NCI-H748 (cell line): ENCODE results near the gene VPS11.
"Not testable (repeated sequence)": the region's sequence is repeated elsewhere in the genome, so short reads cannot be mapped to it uniquely, and the experiment has no call there.

ENCODE experiments used
- DNase-seq: peaks from one replicate; lab custom pipeline; 2025; ENCODE audit not compliant: unreplicated experiment; lab: John Stamatoyannopoulos, UW

VPS11 gene

GRCh38 chr11:119067371-119068222 lies at the start of gene VPS11:
Gene VPS11 (plus strand): TSS chr11:119067818. CDS start chr11:119067824, 6 bp downstream.
- peak; percentile 94 for DNase-seq

GRCh38 chr11:119018074-119018938 lies 49.3 kb upstream of the VPS11 start, which contains the start of the genes RPS25 and TRAPPC4:
Gene RPS25 (minus strand): TSS chr11:119018343. CDS start chr11:119018284, 59 bp downstream.
Gene TRAPPC4 (plus strand): TSS chr11:119018766. CDS start chr11:119018796, 30 bp downstream.
- peak; percentile 93 for DNase-seq

DNA sequence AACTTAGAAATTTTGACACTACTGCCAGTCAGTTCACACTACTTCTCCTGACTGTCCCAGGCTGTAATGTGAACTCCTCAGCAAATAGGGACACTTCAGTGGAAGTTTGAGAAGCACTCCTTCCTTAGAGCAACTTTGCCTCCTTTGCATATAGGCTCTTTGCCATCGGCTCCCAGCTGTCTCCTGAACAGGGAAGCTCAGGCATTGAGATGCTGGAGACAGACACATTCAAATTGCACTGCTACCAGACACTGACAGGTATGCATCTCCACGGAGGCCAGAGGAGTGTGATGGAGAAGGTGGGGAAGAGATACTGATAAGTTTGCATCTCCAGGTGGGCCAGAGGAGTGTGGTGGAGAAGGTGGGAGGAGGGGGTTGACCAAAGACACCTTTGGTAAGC lies 47.6 kb upstream of the VPS11 start:
- DNase-seq = no peak

- DNase-seq = no peak
These were observed 46.0 kb upstream of the VPS11 start for GRCh38 chr11:119021631-119022030.

GRCh38 chr11:119023741-119024140 lies 43.9 kb upstream of the VPS11 start:
- no peak for DNase-seq

GRCh38 chr11:119024430-119025098 lies 43.1 kb upstream of the VPS11 start:
- DNase-seq = no peak

GRCh38 chr11:119025099-119025473 lies 42.5 kb upstream of the VPS11 start:
- no peak for DNase-seq

GRCh38 chr11:119025541-119025940 lies 42.1 kb upstream of the VPS11 start:
- no peak for DNase-seq

DNA sequence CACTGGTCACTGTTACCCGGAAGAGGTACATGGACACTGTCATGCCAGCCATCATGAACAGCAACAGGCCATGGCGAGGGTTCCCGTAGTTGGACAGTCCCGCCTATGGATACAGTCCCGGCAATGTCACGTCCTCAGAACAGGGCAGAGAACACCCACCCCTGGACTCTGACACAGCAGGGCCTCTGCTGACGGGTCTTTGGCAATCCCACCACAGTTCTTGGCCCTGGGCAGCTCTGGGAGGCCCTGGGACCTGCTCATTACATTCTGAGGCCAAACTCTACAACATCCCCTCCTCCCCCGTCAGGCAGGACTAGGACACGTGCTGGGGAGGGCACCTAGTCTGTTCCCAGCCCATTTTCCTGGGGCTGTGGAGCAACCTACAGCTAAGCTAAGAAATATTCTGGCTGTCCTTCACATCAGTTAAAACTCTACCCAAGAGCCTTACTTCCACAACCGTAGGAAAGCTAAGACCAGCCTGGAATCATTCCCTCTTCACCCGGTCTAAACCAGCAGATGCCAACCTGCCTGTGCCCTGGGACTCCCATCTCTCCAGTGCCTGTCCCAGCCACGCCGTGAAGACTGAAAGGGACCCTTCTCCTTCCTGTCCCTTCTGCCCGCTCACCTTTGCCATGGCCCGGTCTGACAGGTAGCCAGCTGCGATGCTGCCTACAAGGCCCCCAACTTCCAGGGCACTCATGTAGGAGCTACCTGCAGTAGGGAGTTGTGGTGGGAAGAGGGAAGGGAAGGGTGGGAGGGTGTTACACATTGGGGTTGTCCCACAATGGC lies 41.4 kb upstream of the VPS11 start:
- no peak for DNase-seq

- no peak for DNase-seq
These were observed 40.6 kb upstream of the VPS11 start for GRCh38 chr11:119026970-119027369.

GRCh38 chr11:119027561-119028345 lies 39.9 kb upstream of the VPS11 start:
- DNase-seq = no peak

DNA sequence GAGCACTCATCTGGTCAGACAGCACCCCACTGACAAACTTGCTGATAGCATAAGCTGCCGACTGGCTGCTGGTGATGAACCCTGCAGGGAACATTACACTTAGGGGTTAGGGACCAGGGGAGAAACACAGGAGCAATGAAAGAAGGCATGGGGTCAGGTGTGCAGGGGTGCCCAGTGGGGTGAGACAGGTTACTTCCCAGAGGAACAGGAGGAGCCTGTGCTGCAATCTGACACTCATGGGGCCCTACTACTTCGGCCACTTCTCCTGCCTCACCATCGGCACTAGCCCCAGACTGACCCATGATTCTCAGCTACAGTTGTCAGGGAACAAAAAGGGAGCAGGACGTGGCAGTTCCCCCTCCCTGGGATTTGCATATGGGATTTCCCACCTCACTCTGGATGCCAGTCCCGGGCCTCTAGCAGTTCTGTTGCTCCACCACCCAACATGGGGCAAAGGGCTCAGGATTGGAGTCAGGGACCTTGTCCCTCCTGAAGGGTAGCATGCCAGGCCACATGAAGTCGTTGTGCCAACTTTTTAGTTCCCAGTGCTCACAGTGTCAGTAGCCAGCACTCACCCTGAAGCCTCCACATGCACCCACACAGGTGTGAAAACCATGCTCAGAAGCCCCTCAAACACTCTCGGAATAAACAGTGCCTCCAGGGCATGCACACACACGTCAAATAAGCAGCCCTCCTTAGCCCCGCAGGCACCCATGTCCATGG lies 39.1 kb upstream of the VPS11 start:
- DNase-seq = no peak

- no peak for DNase-seq
These were observed 38.6 kb upstream of the VPS11 start for GRCh38 chr11:119029069-119029339.

DNA sequence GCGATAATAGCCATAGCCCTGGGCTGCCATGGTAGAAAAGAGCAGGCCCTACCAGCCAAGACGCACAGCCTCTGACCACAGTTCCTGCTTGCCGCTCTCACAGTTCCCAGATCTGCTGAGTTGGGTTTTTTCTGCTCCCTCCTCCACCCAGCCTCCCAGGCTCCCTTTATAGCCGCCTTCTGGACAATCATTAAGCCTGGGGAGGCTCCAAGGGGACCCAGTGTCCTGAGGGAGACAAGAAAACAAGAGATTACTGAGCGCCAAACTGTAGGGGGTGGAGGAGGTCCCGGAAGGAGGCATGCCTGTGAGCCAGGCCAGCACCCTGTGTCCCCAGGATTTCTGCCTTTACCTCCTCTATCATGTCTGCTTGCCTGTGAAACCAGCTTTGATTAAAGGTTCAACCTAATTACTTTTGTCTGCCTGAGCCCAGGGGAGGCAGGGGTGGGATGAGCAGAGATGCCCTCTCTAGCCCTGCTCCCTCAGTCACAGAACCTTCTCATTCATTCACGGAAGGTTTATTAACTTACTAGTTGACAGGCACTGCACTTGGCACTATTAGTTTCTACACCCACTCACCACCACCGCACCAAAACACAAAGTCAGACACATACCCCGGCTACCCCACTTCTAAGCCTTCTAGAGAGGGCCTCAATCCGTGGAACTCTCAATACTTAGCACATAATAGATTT lies 38.1 kb upstream of the VPS11 start:
- no peak for DNase-seq

DNA sequence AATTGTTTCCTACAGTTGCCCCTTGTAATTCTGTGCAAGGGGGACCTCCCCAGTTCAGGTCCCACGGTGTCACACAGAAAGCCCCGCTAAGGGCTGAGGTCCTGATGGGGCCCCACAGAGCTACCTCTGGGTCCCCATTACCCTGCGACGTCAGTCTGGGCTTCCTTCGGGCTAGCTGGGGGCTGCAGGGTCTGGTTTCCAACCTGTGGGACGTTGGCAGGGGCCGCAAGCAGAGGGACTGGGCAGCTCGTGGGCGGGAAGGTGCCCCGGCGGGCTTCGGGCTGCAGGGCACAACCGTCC lies 37.6 kb upstream of the VPS11 start:
- no peak for DNase-seq

- peak; percentile 97 for DNase-seq
These were observed 37.1 kb upstream of the VPS11 start, which contains the start of gene SLC37A4 for GRCh38 chr11:119030329-119031047. Gene SLC37A4 (minus strand): TSS chr11:119030877.

DNA sequence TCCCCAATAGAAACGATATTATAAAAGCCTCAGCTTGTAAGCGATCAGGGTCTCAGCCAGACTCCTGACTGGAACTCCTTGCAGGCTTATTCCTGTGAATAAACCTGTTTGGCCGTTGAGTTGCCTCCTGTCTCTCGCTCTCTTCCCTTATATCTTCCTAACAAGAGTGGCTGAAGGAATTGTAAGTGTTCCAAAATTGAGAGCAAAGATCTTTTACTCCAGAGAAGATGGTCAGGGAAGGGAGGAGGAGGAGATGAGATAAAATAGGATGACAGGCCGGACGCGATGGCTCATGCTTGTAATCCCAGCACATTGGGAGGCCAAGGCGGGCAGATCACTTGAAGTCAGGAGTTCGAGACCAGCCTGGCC lies 35.7 kb upstream of the VPS11 start:
- DNase-seq = no peak

DNA sequence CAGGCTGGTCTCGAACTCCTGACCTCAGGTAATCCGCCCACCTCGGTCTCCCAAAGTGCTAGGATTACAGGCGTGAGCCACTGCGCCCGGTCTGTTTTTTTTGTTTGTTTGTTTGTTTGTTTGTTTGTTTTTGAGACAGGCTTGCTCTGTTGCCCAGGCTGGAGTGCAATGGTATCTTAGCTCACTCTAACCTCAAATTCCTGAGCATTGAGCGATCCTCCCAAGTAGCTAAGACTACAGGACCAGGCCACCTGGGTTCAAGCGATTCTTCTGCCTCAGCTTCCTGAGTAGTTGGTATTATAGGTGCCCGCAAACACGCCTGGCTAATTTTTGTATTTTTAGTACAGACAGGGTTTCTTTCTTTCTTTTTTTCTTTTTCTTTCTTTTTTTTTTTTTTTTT lies 34.2 kb upstream of the VPS11 start:
- not testable (repeated sequence) for DNase-seq
